ENCODE data around the gene YEATS4.

Gene YEATS4

DNA sequence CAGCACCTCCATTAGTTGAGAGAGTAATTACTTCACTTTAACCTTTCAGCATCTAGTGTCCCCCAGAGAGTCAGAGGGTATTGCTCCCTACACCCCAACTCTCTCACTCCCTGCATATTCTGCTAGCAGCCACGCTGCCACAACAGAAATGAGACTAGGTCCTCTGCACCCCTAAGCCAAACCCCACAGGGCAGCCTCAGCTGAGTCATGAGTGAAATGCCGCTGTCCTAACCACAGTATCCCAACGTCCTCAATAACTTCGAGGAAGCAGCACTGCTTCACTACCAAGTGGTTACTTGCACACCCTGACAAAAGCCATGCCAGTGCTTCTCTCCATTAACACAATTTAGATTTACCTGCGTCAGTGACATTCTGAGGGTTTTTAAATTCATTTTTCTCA lies 18.2 kb upstream of the YEATS4 start:
- DNase-seq (ENCODE audit: low read depth in 4 of 4, low spot score in 1 of 4): no peak

DNA sequence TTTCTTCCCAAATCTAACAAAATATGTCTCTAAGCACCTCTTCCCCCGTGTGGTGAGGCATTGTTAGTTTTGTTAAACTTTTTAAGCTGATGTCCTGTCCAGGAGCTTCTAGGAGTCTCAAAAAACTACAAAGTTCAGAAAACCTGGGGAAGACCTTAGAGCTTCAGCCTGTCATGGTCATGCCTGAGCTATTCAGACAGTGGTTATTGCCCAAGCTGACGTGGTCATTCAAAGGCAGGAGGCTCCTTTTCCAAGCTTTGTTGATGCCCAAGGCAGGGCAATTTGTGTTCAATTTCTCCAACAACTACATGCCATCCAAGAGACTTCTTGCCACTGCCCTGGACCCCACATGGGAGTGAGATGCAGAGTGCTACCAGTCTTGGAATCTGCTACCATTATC lies 17.1 kb upstream of the YEATS4 start:
- DNase-seq (ENCODE audit: low read depth in 4 of 4, low spot score in 1 of 4): no peak

DNA sequence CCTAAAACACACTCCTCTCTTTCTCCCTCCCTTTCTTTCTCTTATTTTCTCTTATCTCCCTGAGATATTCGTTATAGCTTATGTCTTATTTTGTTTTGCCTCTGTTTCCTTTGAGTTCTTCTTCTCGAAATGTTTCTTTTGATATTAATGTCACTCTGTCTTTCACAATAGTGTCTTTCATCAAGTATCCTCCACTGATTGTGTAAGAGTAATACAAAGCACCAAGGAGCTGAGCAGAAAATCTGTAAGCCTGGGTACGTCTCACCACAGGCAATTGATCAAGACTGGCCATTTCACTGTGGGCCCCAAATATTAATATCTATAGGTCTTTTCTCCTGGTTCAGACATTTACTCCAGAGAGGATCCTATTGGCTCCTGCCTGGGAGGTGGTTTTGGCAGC lies 16.2 kb upstream of the YEATS4 start:
- no peak for DNase-seq (ENCODE audit: low read depth in 4 of 4, low spot score in 1 of 4)

DNA sequence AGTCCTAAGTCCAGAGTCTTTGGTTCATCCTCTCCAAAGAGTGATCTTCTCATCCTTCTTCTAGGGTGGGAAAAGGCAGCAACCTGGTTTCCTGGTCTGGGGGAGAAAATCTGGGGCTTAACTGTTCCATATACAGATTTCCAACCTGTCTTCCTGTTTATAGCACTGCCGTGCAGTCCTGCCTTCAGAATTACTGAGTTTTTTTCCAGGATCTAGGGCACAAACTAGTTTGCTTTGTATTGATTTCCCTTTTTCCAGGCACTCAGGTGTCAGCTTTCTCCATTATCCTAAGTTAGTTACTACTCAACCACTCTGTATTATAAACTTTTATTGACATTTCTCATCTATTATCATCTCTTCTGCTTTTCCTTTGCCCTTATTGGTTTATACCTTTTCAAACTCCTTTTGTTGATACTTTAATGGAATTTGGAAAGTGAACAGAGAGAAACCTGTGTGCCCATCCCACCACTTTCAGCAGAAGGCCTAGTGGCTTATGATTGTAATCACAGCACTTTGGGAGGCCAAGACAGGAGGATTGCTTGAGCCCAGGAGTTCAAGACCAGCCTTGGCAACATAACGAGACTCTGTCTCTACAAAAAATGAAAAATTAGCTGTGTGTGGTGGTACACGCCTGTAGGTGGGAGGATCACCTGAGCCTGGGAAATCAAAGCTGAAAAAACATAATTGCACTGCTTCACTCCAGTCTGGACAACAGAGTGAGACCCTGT lies 15.5 kb upstream of the YEATS4 start:
- no peak for DNase-seq (ENCODE audit: low read depth in 4 of 4, low spot score in 1 of 4)

DNA sequence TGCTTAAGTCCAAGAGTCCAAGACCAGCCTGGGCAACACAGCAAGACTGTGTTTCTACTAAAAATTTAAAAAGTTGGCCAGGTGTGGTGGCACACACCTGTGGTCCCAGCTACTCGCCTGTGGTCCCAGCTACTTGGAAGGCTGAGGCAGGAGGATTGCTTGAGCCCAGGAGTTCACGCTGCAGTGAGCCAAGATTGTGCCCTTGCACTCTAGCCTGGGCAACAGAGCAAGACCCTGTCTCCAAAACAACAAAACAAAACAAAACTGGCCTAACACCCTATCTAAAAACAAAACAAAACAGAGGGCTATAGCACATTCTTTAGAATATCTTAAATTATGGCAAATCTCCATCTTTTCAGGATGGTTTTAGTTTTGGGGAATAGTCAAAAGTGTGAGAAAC lies 14.5 kb upstream of the YEATS4 start:
- DNase-seq (ENCODE audit: low read depth in 4 of 4, low spot score in 1 of 4): no peak

DNA sequence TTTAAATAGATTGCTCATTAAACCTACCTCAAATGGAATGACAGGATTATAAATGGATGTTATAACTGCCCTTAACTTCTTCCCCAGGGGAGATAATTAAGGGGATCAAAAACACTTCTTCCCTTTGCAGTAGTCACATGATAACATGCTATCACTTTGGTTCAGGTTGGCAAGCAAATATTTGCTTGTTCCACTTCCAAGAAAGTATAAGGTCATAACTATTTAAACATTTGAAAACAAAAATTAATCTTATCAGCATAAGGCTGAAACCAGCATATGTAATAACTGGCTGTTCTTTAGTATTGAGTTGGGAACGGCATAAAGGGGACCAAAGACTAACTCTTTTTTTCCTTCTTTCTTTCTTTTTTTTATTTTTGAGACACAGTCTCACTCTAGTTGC lies 13.8 kb upstream of the YEATS4 start:
- DNase-seq (ENCODE audit: low read depth in 4 of 4, low spot score in 1 of 4): no peak

DNA sequence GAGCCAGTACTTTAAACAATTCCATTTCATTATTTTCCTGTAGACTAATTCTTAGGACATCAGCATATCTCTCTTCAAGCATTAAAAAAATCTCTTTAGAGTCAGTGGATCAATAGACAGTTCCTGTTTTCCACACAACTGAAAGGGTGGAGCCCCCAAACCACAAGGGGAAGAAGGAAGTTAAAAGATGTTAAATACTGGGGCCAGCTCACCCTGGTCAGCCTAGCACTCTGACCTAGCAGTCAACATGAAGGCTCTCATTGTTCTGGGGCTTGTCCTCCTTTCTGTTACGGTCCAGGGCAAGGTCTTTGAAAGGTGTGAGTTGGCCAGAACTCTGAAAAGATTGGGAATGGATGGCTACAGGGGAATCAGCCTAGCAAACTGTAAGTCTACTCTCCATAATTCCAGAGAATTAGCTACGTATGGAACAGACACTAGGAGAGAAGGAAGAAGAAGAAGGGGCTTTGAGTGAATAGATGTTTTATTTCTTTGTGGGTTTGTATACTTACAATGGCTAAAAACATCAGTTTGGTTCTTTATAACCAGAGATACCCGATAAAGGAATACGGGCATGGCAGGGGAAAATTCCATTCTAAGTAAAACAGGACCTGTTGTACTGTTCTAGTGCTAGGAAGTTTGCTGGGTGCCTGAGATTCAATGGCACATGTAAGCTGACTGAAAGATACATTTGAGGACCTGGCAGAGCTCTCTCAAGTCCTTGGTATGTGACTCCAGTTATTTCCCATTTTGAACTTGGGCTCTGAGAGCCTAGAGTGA lies 11.2 kb upstream of the YEATS4 start, which contains the start of gene LYZ:
Gene LYZ (plus strand): TSS at position 220 of the 777 bp plus-strand sequence. CDS start 28 bp downstream, at position 248.
- DNase-seq (ENCODE audit: low read depth in 4 of 4, low spot score in 1 of 4): no peak

DNA sequence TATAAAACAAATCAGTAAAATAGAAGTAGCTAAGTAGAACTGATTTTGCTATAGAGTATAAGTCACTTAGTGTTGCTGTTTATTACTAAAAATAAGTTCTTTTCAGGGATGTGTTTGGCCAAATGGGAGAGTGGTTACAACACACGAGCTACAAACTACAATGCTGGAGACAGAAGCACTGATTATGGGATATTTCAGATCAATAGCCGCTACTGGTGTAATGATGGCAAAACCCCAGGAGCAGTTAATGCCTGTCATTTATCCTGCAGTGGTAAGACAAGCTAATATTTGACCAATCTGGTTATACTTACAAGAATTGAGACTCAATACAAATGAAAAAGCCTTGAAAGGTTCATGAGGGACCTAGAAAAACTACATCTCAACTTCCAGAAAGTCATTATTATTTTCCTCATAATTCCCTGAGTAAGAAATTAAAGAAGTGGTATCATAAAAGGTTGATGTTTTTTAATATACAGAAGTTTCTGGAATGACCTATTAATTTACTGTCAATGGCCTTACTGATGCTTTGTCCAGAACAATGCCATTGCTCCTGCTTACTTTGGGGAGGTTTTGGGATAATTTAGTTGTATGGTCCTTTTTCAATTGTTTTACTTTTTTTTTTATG lies 9.4 kb upstream of the YEATS4 start:
- DNase-seq (ENCODE audit: low read depth in 4 of 4, low spot score in 1 of 4): no peak

DNA sequence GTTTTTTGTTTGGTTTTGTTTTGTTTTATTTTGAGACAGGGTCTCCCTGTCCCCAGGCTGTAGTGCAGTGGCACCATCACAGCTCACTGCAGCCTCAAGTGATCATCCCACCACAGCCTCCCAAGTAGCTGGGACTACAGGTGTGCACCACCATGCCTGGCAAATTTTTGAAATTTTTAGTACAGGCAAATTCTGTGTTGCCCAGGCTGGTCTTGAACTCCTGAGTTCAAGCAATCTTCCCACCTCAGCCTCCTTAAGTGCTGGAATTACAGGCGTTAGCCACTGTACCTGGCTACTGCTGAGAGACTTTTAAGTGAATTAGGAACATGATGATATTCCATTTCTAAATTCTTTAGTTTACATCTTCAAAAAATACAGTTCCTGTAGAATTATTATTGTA lies 8.8 kb upstream of the YEATS4 start:
- DNase-seq (ENCODE audit: low read depth in 4 of 4, low spot score in 1 of 4): no peak

DNA sequence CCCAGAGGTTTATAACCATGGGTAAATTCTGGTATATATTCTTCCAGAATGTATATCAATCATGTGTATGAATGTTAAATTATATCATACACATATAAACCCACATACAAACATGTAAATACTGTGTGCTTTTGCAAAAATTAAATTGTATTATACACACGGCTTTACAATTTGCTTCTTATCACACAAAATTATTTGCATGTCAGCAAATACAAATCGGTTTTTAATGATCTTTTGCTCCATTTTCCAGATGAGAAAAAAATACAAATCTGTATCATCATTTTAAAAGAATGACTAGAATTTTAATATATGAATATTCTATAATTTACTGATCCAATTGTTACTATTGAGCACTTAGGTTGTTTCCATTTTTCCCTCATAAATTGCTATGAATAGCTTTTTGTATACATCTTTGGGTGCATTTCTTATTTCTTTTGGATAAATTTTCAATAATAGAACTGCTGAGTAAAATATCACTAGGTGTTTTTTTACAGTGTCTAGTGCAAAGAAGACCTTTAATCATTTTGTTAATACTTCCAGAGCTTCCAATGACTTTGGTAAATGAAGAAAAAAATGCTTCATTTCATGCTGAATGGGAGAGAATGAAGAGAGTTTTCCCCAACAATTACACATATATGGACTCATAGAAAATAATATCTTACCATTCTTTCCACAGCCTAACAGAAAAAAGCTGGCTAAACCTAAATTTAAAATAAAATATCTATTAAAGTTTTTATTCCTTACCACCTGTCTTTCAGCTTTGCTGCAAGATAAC lies 7.9 kb upstream of the YEATS4 start:
- no peak for DNase-seq (ENCODE audit: low read depth in 4 of 4, low spot score in 1 of 4)

DNA sequence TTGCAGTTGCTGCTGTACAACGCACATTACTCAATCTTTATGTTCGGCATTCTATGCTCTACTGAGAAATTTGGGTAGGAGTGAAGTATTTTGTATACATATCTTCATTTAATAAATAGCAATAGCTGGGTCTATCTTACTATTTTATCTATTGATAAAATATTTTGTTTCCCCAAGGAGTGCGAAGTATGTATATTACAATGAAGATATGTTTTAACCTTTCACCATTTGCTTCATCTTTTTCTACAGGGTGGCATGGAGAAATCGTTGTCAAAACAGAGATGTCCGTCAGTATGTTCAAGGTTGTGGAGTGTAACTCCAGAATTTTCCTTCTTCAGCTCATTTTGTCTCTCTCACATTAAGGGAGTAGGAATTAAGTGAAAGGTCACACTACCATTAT lies 6.6 kb upstream of the YEATS4 start:
- no peak for DNase-seq (ENCODE audit: low read depth in 4 of 4, low spot score in 1 of 4)

DNA sequence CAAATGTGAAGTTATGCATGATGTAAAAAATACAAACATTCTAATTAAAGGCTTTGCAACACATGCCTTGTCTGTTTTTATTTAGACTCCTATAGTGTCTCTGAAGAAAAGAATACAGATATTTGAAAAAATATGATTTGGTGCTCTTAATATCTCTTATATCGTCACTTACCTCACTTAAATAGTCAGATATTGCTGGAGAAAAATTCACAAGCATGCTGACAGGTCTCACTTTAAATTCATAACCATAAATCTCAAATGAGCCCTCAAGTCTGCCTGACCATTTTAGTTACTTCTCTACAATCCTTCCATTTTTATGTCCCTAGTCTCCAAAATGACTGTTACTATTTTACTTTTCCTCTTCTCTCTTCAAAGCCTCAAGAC lies 5.4 kb upstream of the YEATS4 start:
- no peak for DNase-seq (ENCODE audit: low read depth in 4 of 4, low spot score in 1 of 4)

DNA sequence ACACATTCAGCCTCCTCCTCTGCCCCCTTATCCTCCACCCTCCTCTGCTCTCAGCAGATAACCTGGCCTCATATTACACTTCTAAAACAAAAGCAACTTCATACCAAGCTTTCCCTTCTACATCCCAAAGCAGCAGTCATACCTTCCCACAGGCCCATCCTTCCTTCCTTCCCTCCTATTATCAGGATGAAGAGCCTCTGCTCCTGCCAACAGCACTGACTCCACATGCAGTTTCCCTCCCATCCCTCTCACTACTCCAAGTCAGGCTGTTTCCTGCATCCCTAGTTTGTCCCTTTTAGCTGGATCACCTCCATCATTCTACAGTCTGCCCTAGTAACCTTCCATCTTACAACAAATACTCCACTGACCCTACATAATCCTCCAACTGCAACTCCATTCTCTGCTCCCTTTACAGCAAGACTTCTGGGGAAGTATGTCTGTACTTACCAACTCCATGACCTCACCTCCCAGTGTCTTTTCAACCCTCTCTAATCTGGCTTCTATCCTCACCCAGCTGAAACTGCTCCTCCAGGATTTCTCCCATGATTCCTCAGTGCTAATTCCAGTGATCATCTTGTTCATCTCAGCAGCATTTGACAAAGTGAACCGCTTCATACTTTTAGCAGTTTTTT lies 4.9 kb upstream of the YEATS4 start:
- no peak for DNase-seq (ENCODE audit: low read depth in 4 of 4, low spot score in 1 of 4)

DNA sequence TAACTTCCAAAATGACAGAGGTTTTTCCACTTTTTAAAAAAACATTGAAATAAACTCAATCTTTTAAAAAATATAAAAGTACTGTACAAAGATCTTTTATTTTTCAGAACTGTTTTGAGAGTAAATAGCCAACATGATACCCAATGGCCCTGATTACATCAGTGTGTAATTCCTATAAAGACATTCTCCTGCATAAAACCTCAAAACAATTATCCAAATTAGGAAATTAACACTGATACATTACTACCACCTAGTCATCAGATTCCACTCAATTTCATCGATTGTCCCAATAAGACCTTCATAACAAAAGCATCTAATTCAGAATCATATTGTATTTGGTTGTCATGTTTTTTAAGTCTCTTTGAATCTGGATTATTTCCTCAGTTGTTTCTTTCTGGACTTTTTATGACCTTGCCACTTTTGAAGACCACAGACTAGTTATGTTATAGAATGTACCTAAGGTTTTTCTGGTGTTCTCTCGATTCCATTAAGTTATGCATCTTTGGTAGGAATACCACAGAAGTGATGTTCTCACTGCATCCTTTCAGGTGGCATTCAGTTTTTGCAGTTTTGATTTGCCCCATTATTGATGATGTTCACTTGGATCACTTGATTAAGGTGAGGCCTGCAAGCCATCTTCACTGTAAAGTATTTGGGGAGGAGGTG lies 4.0 kb upstream of the YEATS4 start:
- no peak for DNase-seq (ENCODE audit: low read depth in 4 of 4, low spot score in 1 of 4)

DNA sequence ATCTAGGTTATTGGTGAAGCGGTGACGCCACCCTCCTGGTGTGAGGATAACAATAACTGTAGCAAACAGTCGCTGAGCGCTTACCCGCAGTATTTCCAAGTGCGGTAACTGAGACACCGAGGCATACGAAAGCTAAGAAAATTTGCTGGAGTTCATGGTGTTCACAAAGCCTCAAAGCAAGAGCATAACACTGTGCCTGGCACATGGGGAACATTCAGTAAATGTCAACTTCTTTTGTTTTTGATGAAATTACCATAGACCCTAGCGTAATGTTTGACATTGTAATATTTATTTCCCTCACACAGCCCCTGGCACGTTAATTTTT lies 767 bp downstream of the YEATS4 start:
- no peak for DNase-seq (ENCODE audit: low read depth in 4 of 4, low spot score in 1 of 4)

DNA sequence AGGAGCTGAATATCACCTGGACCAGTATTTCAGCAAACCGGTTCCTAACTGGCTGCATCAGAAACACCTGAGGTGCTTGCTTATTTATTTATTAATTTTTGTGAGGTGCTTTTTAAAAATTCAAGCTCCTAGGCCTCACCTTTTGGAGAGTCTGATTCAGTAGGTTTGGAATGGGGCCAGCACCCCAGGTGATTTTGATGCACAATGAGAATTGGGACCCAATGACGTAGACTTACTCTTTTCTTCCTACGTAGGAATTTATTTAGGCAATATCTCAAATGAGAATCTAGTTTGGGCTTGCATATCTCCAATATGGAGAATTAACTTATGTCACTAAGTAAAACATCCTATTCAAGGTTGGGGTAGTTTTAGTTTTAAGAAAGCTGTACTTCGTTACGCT lies 7.3 kb downstream of the YEATS4 start:
- DNase-seq (ENCODE audit: low read depth in 4 of 4, low spot score in 1 of 4): no peak

DNA sequence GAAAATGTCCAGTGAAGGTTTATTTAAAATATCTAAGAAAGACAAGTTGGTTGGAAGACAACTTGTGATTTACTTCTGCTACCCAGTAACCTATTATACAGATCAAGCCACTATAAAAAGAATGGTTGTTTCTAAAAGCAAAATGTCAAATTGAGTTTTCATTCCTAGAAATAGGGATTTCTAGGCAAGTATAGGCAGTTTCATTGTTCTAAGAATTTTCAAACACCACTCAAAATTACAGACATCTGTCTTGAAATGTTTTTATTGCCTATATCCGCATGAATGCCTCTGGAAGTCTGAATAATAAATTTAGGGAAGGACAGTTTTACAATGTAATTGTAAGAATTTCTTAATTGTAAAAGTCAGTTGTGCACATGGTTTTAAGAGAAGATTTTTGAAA lies 8.6 kb downstream of the YEATS4 start:
- no peak for DNase-seq (ENCODE audit: low read depth in 4 of 4, low spot score in 1 of 4)

DNA sequence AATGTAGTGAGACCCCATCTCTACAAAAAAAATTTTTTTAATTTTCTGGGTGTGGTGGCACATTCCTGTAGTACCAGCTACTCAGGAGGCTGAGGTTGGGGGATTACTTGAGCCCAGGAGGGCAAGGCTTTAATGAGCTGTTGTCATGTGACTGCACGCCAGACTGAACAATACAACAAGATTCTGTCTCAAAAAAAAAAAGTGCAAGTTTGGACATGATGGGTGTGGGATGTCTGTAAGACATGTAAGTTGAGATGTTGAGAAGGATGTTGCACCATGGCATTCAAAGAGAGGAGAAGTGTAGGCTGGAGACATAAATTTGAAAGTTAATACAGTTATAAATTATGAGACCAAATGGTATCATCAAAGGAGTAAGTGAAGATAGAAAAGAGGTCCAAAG lies 23.5 kb downstream of the YEATS4 start:
- no peak for DNase-seq (ENCODE audit: low read depth in 4 of 4, low spot score in 1 of 4)

DNA sequence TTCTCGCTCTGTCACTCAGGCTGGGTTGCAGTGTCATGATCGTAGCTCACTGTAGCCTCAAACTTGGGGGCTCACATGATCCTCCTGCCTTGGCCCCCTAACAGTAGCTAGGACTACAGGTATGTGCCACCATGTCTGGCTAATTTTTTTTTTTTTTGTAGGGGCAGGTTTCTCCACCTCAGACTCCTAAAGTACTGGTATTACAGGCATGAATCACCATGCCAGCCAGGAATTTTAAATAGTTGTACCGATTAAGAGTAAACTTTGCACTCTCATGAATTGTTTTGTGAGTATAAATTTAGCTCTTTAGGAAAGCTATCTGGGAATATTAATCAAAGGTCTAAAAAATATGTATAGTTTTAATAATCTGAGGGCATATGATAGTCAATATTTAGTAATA lies 25.5 kb downstream of the YEATS4 start:
- DNase-seq (ENCODE audit: low read depth in 4 of 4, low spot score in 1 of 4): no peak

DNA sequence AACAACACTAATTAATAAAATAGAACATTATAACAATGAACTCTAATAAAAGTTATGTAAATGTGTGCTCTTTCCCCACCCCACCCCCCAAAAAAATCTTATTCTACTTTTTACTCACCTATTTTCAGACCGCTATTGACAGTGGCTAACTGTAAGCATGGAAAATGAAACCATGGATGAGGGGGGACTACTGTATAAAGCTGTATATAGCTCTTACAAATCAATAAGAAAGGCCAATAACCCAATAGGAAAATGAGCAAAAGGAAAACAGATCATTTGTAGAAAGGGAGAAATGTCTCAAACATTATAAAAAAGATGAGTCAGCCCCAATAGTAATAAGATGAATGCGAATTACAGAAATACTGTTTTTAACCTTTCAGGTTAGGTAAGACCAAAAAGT lies 27.4 kb downstream of the YEATS4 start:
- DNase-seq (ENCODE audit: low read depth in 4 of 4, low spot score in 1 of 4): no peak

DNA sequence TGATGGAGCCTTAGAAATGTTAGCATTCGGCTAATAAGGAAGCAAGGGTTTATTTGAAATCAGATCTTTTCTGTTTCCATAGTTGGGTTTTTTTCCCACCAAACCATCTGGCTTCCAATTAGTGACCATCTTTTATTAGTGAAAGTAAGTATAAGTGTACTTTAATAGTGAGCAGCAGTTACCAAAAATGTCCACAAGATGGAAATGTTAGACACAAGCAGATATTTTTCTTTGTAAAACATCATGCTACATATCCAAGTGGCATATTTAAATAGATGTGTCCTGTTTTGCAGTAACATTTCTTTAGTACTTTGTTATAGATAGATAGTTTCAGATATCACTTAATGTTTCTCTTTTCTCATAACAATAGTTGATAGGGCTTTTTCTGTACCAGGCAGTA lies 28.8 kb downstream of the YEATS4 start:
- DNase-seq (ENCODE audit: low read depth in 4 of 4, low spot score in 1 of 4): no peak

All from stimulated activated CD4-positive, alpha-beta T cell treated with anti-CD3 and anti-CD28 coated beads, Interleukin-1b, Interleukin-23, amount 100 ng/mL, for 24 hours (primary cell).